HG03280 (cell line): ENCODE measurements around the gene DNASE1L1.

Source experiments
- ATAC-seq: cut with Tn5 transposase; IDR thresholded peaks from one replicate; pipeline ENCODE4 v1.9.1; 2021; ENCODE audit warnings: mild to moderate bottlenecking, moderate library complexity; ENCODE audit not compliant: unreplicated experiment

The DNASE1L1 gene

GRCh38 chrX:154369449-154370299 lies 39.4 kb downstream of the DNASE1L1 start:
- no peak for ATAC-seq

GRCh38 chrX:154368630-154369448 lies 40.2 kb downstream of the DNASE1L1 start:
- peak; percentile 24 for ATAC-seq

- ATAC-seq = no peak
Observed at GRCh38 chrX:154367474-154368308, 41.4 kb downstream of the DNASE1L1 start.

- no peak for ATAC-seq
Observed at GRCh38 chrX:154366666-154367055, 42.4 kb downstream of the DNASE1L1 start.

GRCh38 chrX:154365997-154366665 lies 42.9 kb downstream of the DNASE1L1 start:
- ATAC-seq = no peak

GRCh38 chrX:154365052-154365600 lies 43.9 kb downstream of the DNASE1L1 start:
- ATAC-seq = no peak

GRCh38 chrX:154363706-154364439 lies 45.2 kb downstream of the DNASE1L1 start:
- no peak for ATAC-seq

GRCh38 chrX:154362085-154362742 lies 46.8 kb downstream of the DNASE1L1 start:
- no peak for ATAC-seq

- ATAC-seq = no peak
Observed at GRCh38 chrX:154360155-154360713, 48.8 kb downstream of the DNASE1L1 start.

GRCh38 chrX:154359362-154360154 lies 49.5 kb downstream of the DNASE1L1 start:
- ATAC-seq = no peak

- no peak for ATAC-seq
Observed at GRCh38 chrX:154358829-154359228, 50.2 kb downstream of the DNASE1L1 start.

- ATAC-seq = no peak
Observed at GRCh38 chrX:154358011-154358410, 51.0 kb downstream of the DNASE1L1 start.

GRCh38 chrX:154357205-154357604 lies 51.8 kb downstream of the DNASE1L1 start:
- ATAC-seq = no peak

GRCh38 chrX:154356596-154356995 lies 52.5 kb downstream of the DNASE1L1 start:
- ATAC-seq = no peak

GRCh38 chrX:154355776-154356140 lies 53.3 kb downstream of the DNASE1L1 start:
- ATAC-seq = no peak

GRCh38 chrX:154355094-154355775 lies 53.8 kb downstream of the DNASE1L1 start:
- no peak for ATAC-seq

GRCh38 chrX:154354516-154354915 lies 54.5 kb downstream of the DNASE1L1 start:
- no peak for ATAC-seq
